Type B pancreatic cell (in vitro differentiated cells): Measurements from ENCODE around the gene HLA-DMB. TPM values are rescaled to one million over a fixed set of nuclear protein-coding genes. Genes with fewer than 3 reads are reported as not detected.

Experiments
- DNase-seq: peaks from one replicate; pipeline ENCODE4 v3.0.0; 2021; ENCODE audit warnings: mixed read lengths; ENCODE audit not compliant: unreplicated experiment; ENCODE audit errors: extremely low spot score
- H3K27ac Mint-ChIP-seq: 2 replicates; pipeline ENCODE4 v1.8.0; 2021; ENCODE audit warnings: mild to moderate bottlenecking, mixed read lengths
- H3K27me3 Mint-ChIP-seq: 2 replicates; pipeline ENCODE4 v1.8.0; 2021; ENCODE audit warnings: mixed read lengths
- H3K36me3 Mint-ChIP-seq: 2 replicates; pipeline ENCODE4 v1.8.0; 2021; ENCODE audit warnings: mixed read lengths
- H3K4me1 Mint-ChIP-seq: one replicate; pipeline ENCODE4 v1.8.0; 2021; ENCODE audit warnings: mixed read lengths; ENCODE audit not compliant: unreplicated experiment
- H3K4me3 Mint-ChIP-seq: 2 replicates; pipeline ENCODE4 v1.8.0; 2021; ENCODE audit warnings: mild to moderate bottlenecking, mixed read lengths
- H3K9me3 Mint-ChIP-seq: 2 replicates; pipeline ENCODE4 v1.8.0; 2021; ENCODE audit warnings: mixed read lengths
- total RNA-seq: library from RNA; stranded (reverse); gene quantifications from 2 replicates; pipeline ENCODE4 v1.2.1, GENCODE V29; 2021; ENCODE audit warnings: low replicate concordance
- TF ChIP-seq, protein P1 (sequence below): fragments of 200-600 bp; sonication (generic); conservative IDR thresholded peaks from 2 replicates; pipeline ENCODE4 v1.5.0; 2021; ENCODE audit warnings: antibody characterized with exemption, mild to moderate bottlenecking

The HLA-DMB gene
- total RNA-seq, 1 donor from 2014 or later, result 0.80 TPM

DNA sequence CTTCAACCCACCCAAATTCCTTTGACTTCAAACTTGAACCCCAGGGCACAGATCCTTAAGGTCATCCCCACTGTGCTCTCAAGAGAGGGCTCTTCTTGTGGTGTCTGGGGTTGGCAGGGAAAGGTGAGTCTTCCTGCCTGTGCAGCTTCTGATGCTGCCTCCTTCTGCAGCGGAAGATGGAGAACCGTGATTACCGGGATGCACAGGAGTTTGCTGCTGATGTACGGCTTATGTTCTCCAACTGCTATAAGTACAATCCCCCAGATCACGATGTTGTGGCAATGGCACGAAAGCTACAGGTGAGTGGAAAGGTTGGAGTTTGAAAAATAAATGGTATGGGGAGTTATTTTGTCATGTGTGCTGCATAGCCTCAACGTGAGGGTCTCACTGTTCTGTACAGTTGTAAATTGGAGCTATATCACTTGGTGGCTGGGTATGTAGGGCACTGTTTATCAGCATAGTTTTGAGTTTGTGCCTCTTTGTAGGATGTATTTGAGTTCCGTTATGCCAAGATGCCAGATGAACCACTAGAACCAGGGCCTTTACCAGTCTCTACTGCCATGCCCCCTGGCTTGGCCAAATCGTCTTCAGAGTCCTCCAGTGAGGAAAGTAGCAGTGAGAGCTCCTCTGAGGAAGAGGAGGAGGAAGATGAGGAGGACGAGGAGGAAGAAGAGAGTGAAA, 36.6 kb upstream of the HLA-DMB start:
- Mint-ChIP-seq H3K27ac (peak overlapping the region; percentile 53), H3K27me3 (no peaks in the 10 kb centered on the region), H3K9me3 (no peaks in the 10 kb centered on the region), H3K4me3 (peak overlapping the region; percentile 31), H3K4me1 (peaks cover 21% of the 10 kb centered on the region), H3K36me3 (peaks cover 79% of the 10 kb centered on the region)
- TF ChIP-seq, protein P1, sequence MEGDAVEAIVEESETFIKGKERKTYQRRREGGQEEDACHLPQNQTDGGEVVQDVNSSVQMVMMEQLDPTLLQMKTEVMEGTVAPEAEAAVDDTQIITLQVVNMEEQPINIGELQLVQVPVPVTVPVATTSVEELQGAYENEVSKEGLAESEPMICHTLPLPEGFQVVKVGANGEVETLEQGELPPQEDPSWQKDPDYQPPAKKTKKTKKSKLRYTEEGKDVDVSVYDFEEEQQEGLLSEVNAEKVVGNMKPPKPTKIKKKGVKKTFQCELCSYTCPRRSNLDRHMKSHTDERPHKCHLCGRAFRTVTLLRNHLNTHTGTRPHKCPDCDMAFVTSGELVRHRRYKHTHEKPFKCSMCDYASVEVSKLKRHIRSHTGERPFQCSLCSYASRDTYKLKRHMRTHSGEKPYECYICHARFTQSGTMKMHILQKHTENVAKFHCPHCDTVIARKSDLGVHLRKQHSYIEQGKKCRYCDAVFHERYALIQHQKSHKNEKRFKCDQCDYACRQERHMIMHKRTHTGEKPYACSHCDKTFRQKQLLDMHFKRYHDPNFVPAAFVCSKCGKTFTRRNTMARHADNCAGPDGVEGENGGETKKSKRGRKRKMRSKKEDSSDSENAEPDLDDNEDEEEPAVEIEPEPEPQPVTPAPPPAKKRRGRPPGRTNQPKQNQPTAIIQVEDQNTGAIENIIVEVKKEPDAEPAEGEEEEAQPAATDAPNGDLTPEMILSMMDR, result no peak
- no peak for DNase-seq

DNA sequence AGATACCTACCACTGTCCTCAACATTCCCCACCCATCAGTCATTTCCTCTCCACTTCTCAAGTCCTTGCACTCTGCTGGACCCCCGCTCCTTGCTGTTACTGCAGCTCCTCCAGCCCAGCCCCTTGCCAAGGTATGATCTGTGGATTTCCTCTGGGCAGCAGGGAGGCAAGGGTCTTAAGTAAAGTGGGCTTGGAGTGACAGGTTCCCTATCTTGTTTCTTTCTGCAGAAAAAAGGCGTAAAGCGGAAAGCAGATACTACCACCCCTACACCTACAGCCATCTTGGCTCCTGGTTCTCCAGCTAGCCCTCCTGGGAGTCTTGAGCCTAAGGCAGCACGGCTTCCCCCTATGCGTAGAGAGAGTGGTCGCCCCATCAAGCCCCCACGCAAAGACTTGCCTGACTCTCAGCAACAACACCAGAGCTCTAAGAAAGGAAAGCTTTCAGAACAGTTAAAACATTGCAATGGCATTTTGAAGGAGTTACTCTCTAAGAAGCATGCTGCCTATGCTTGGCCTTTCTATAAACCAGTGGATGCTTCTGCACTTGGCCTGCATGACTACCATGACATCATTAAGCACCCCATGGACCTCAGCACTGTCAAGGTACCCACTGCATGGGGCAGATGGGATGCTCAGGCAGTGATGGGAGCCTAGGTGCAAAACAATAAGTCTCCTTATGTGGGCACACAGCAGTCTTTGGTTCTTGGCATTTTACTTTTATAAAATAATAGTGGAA, 35.7 kb upstream of the HLA-DMB start:
- H3K4me3 Mint-ChIP-seq, result peak overlapping the region; percentile 95
- no peak for DNase-seq
- H3K4me1 Mint-ChIP-seq, result peaks cover 21% of the 10 kb centered on the region
- peak overlapping the region; percentile 41 for H3K27ac Mint-ChIP-seq
- peaks cover 78% of the 10 kb centered on the region for H3K36me3 Mint-ChIP-seq
- TF ChIP-seq, protein P1, result no peak
- H3K9me3 Mint-ChIP-seq, result no peaks in the 10 kb centered on the region
- no peaks in the 10 kb centered on the region for H3K27me3 Mint-ChIP-seq

DNA sequence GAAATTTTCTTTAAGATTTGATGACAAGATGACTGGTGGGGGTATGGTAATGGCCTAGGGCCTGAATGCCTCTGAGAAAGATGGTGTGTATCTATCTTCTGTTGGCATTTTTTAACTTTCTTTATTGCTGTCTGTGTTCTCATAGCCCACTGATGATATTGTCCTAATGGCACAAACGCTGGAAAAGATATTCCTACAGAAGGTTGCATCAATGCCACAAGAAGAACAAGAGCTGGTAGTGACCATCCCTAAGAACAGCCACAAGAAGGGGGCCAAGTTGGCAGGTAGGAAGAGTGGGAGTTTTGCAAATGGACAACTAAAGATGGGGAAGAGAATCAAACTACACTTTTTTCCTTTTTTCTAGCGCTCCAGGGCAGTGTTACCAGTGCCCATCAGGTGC, 35.1 kb upstream of the HLA-DMB start:
- Mint-ChIP-seq H3K4me3 (peak overlapping the region; percentile 95), H3K27me3 (peaks cover 3% of the 10 kb centered on the region), H3K9me3 (no peaks in the 10 kb centered on the region), H3K36me3 (peaks cover 81% of the 10 kb centered on the region), H3K27ac (peak overlapping the region; percentile 41), H3K4me1 (peaks cover 21% of the 10 kb centered on the region)
- no peak for DNase-seq
- TF ChIP-seq, protein P1, result no peak

DNA sequence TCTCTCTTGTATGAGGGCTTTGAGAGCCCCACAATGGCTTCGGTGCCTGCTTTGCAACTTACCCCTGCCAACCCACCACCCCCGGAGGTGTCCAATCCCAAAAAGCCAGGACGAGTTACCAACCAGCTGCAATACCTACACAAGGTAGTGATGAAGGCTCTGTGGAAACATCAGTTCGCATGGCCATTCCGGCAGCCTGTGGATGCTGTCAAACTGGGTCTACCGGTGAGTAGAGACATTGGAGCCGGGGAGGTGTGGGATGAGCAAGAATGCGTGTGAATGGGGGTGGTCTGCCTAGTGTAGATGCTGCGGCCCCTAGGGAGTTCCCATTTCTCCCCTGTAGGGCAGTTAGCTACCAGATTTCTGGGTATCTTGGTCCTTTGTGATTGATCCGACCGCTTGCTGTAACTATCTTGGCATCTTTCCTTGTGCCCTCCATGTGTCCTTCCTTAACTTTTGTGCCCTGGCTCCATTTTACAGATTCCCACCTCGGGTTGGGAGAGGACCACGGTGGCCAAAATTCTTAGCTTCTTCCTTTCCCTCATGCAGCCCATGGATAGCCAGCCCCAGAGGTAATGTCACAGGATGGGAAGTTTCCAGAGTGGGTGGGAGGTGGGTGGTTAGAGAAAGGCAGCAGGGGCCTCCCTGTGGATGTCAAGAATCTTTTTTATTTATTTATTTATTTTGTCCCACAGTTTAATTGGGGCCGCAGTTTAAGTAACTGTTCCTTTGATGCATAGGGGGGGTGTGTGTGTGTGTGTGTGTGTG, 33.9 kb upstream of the HLA-DMB start:
- peaks cover 3% of the 10 kb centered on the region for H3K27me3 Mint-ChIP-seq
- H3K9me3 Mint-ChIP-seq, result no peaks in the 10 kb centered on the region
- peak overlapping the region; percentile 95 for H3K4me3 Mint-ChIP-seq
- no peak for DNase-seq
- H3K27ac Mint-ChIP-seq, result peak overlapping the region; percentile 98
- peaks cover 21% of the 10 kb centered on the region for H3K4me1 Mint-ChIP-seq
- TF ChIP-seq, protein P1, result no peak
- H3K36me3 Mint-ChIP-seq, result peaks cover 74% of the 10 kb centered on the region

DNA sequence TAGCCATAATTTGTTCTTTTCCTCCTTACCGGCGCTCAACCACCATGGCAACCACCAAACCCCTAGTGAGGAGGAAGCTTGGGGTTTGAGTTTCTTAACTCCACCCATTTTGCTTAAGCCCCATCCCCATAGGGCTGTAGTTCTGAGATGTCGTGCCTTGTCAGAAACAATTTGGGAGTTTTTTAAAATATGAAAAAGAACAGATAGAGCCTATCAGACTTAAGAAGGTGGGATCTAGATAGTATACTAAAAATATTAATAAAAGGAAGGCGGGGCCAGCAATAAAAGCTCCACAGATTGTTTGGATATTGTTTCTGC, 33.1 kb upstream of the HLA-DMB start:
- DNase-seq, result no peak
- Mint-ChIP-seq H3K27ac (peak overlapping the region; percentile 98), H3K27me3 (peaks cover 3% of the 10 kb centered on the region), H3K36me3 (peaks cover 70% of the 10 kb centered on the region), H3K4me3 (peak overlapping the region; percentile 95), H3K4me1 (peaks cover 21% of the 10 kb centered on the region), H3K9me3 (no peaks in the 10 kb centered on the region)
- TF ChIP-seq, protein P1, result no peak
